ENCODE results near the gene ITPKB.

- TF ChIP-seq SKIL (CRISPR knock-in tag; IDR thresholded peaks at IDR 0.05; ENCODE audit: borderline replicate concordance) (no peak), ATF1 (CRISPR knock-in tag; IDR thresholded peaks at IDR 0.05) (no peak), ZMAT3 (CRISPR knock-in tag; conservative IDR thresholded peaks at IDR 0.05) (no peak), MXI1 (IDR thresholded peaks at IDR 0.05; ENCODE audit: borderline replicate concordance, low read depth, low read length) (no peak), RBM39 (IDR thresholded peaks at IDR 0.05; ENCODE audit: low read depth, low read length, poor library complexity, severe bottlenecking) (no peak), ZNF646 (CRISPR knock-in tag; IDR thresholded peaks at IDR 0.05) (no peak), RXRA (CRISPR knock-in tag; IDR thresholded peaks at IDR 0.05) (no peak), ZNF652 (CRISPR knock-in tag; IDR thresholded peaks at IDR 0.05; ENCODE audit: borderline replicate concordance, low read depth) (no peak)
Measured at GRCh38 chr1:226630592-226630991, 108.5 kb downstream of the ITPKB start.
